Measurements from ENCODE around the gene PBX4.

- no peak for TF ChIP-seq POLR2A (IDR thresholded peaks at IDR 0.05; ENCODE audit: extremely low read depth, insufficient read length)
- no peak for TF ChIP-seq CTCF (IDR thresholded peaks at IDR 0.05; ENCODE audit: low read depth, low read length)
Measured at GRCh38 chr19:19551853-19552192, 66.7 kb downstream of the PBX4 start.

All from NB4 (cell line).